Stomach smooth muscle (tissue), 2 donors: ENCODE measurements around the gene CFAP299.
"Not testable (repeated sequence)": the region's sequence is repeated elsewhere in the genome, so short reads cannot be mapped to it uniquely, and the experiment has no call there.

ENCODE experiments used
- H3K27ac ChIP-seq: one replicate; pipeline ENCODE4 v1.7.0; 2013; ENCODE audit warnings: mild to moderate bottlenecking, low read length, inconsistent platforms
- H3K27me3 ChIP-seq, 2 donors: one replicate each; pipeline ENCODE4 v1.7.0; 2013; ENCODE audit warnings: low read length in 2 of 2; ENCODE audit not compliant: insufficient read depth in 2 of 2, control insufficient read depth in 1 of 2
- H3K36me3 ChIP-seq, 2 donors: one replicate each; pipeline ENCODE4 v1.7.0; 2013; ENCODE audit warnings: low read length in 2 of 2; ENCODE audit not compliant: control insufficient read depth in 2 of 2, insufficient read depth in 2 of 2
- H3K4me1 ChIP-seq: one replicate; pipeline ENCODE4 v1.7.0; 2013; ENCODE audit warnings: low read length; ENCODE audit not compliant: control insufficient read depth, insufficient read depth
- H3K4me3 ChIP-seq, 2 donors: one replicate each; pipeline ENCODE4 v1.7.0; 2013; ENCODE audit warnings: low read length in 2 of 2
- H3K9ac ChIP-seq, 2 donors: one replicate each; pipeline ENCODE4 v1.7.0; 2013; ENCODE audit warnings: low read length in 2 of 2, mild to moderate bottlenecking in 1 of 2
- H3K9me3 ChIP-seq, 2 donors: one replicate each; pipeline ENCODE4 v1.7.0; 2013; ENCODE audit warnings: low read length in 2 of 2; ENCODE audit not compliant: control insufficient read depth in 2 of 2
- donor health status: healthy.
- donor health status: Pancreatic carcinoma.

Gene CFAP299

GRCh38 chr4:80767944-80768343 lies 432.4 kb downstream of the CFAP299 start:
- H3K4me1 ChIP-seq = no peaks in the 10 kb centered on the region
- no peaks in the 10 kb centered on the region for H3K9me3 ChIP-seq
- H3K27me3 ChIP-seq = no peaks in the 10 kb centered on the region
- H3K27ac ChIP-seq = no peak overlapping the region
- H3K9ac ChIP-seq = no peak overlapping the region
- H3K36me3 ChIP-seq = no peaks in the 10 kb centered on the region
- H3K4me3 ChIP-seq = no peak overlapping the region

GRCh38 chr4:80776168-80776567 lies 440.6 kb downstream of the CFAP299 start:
- Histone ChIP-seq H3K9ac (no peak overlapping the region), H3K4me1 (no peaks in the 10 kb centered on the region), H3K9me3 (no peaks in the 10 kb centered on the region), H3K27me3 (no peaks in the 10 kb centered on the region), H3K4me3 (no peak overlapping the region), H3K27ac (no peak overlapping the region), H3K36me3 (no peaks in the 10 kb centered on the region)

- Histone ChIP-seq H3K9ac (no peak overlapping the region), H3K9me3 (no peaks in the 10 kb centered on the region), H3K36me3 (no peaks in the 10 kb centered on the region), H3K4me1 (no peaks in the 10 kb centered on the region), H3K4me3 (no peak overlapping the region), H3K27me3 (no peaks in the 10 kb centered on the region), H3K27ac (no peak overlapping the region)
These were observed 445.9 kb downstream of the CFAP299 start for GRCh38 chr4:80781431-80781830.

- Histone ChIP-seq H3K4me1 (no peaks in the 10 kb centered on the region), H3K4me3 (no peak overlapping the region)
These were observed 451.8 kb downstream of the CFAP299 start for GRCh38 chr4:80787306-80787705.

GRCh38 chr4:80788798-80789197 lies 453.3 kb downstream of the CFAP299 start:
- Histone ChIP-seq H3K4me1 (no peaks in the 10 kb centered on the region), H3K27me3 (no peaks in the 10 kb centered on the region), H3K9ac (no peak overlapping the region), H3K36me3 (no peaks in the 10 kb centered on the region), H3K27ac (no peak overlapping the region), H3K4me3 (no peak overlapping the region), H3K9me3 (no peaks in the 10 kb centered on the region)

More at GRCh38 chr4:80787306-80787705, 451.8 kb downstream of the CFAP299 start:
- Histone ChIP-seq H3K9me3 (no peaks in the 10 kb centered on the region), H3K27me3 (no peaks in the 10 kb centered on the region), H3K36me3 (no peaks in the 10 kb centered on the region), H3K9ac (no peak overlapping the region), H3K27ac (no peak overlapping the region)

GRCh38 chr4:80790152-80790551 lies 454.6 kb downstream of the CFAP299 start:
- Histone ChIP-seq H3K27me3 (no peaks in the 10 kb centered on the region), H3K36me3 (no peaks in the 10 kb centered on the region), H3K4me3 (no peak overlapping the region), H3K9me3 (peaks cover 0 to 4% of the 10 kb centered on the region in 2 donors), H3K9ac (no peak overlapping the region), H3K4me1 (no peaks in the 10 kb centered on the region), H3K27ac (no peak overlapping the region)

- not testable (repeated sequence) for H3K9ac ChIP-seq, H3K4me1 ChIP-seq, H3K27me3 ChIP-seq, H3K27ac ChIP-seq, H3K36me3 ChIP-seq, H3K4me3 ChIP-seq, H3K9me3 ChIP-seq
These were observed 458.1 kb downstream of the CFAP299 start for GRCh38 chr4:80793660-80794059.

- Histone ChIP-seq H3K36me3 (no peaks in the 10 kb centered on the region), H3K4me1 (no peaks in the 10 kb centered on the region), H3K4me3 (no peak overlapping the region), H3K9ac (no peak overlapping the region), H3K27ac (no peak overlapping the region), H3K27me3 (no peaks in the 10 kb centered on the region), H3K9me3 (peaks cover 4 to 7% of the 10 kb centered on the region in 2 donors)
These were observed 462.6 kb downstream of the CFAP299 start for GRCh38 chr4:80798082-80798481.

- H3K4me3 ChIP-seq, H3K9me3 ChIP-seq, H3K9ac ChIP-seq, H3K4me1 ChIP-seq, H3K27ac ChIP-seq, H3K27me3 ChIP-seq, H3K36me3 ChIP-seq: not testable (repeated sequence)
These were observed 465.2 kb downstream of the CFAP299 start for GRCh38 chr4:80800719-80801118.

- H3K4me1 ChIP-seq = no peaks in the 10 kb centered on the region
- no peaks in the 10 kb centered on the region for H3K27me3 ChIP-seq
- H3K4me3 ChIP-seq = no peak overlapping the region
- no peak overlapping the region for H3K27ac ChIP-seq
- peaks cover 0 to under 1% of the 10 kb centered on the region in 2 donors for H3K9me3 ChIP-seq
- no peaks in the 10 kb centered on the region for H3K36me3 ChIP-seq
- no peak overlapping the region for H3K9ac ChIP-seq
These were observed 467.8 kb downstream of the CFAP299 start for GRCh38 chr4:80803337-80803736.

GRCh38 chr4:80806472-80806871 lies 470.9 kb downstream of the CFAP299 start:
- Histone ChIP-seq H3K4me3 (no peak overlapping the region), H3K9ac (no peak overlapping the region), H3K9me3 (no peaks in the 10 kb centered on the region), H3K27ac (no peak overlapping the region), H3K4me1 (no peaks in the 10 kb centered on the region), H3K27me3 (no peaks in the 10 kb centered on the region), H3K36me3 (no peaks in the 10 kb centered on the region)
